C4-2B (cell line): ENCODE data around the gene NUP93.

Experiments
- H3K27ac ChIP-seq: fragments of 450-650 bp; 2 replicates; pipeline ENCODE4 v1.5.1; 2017
- ZFX ChIP-seq: fragments of 450-650 bp; IDR thresholded peaks from 2 replicates; pipeline ENCODE4 v1.6.1; 2017
- TF ChIP-seq, protein P1 (sequence below): fragments of 450-650 bp; conservative IDR thresholded peaks from 2 replicates; pipeline ENCODE4 v1.5.1; 2017; ENCODE audit warnings: mild to moderate bottlenecking

Gene NUP93

DNA sequence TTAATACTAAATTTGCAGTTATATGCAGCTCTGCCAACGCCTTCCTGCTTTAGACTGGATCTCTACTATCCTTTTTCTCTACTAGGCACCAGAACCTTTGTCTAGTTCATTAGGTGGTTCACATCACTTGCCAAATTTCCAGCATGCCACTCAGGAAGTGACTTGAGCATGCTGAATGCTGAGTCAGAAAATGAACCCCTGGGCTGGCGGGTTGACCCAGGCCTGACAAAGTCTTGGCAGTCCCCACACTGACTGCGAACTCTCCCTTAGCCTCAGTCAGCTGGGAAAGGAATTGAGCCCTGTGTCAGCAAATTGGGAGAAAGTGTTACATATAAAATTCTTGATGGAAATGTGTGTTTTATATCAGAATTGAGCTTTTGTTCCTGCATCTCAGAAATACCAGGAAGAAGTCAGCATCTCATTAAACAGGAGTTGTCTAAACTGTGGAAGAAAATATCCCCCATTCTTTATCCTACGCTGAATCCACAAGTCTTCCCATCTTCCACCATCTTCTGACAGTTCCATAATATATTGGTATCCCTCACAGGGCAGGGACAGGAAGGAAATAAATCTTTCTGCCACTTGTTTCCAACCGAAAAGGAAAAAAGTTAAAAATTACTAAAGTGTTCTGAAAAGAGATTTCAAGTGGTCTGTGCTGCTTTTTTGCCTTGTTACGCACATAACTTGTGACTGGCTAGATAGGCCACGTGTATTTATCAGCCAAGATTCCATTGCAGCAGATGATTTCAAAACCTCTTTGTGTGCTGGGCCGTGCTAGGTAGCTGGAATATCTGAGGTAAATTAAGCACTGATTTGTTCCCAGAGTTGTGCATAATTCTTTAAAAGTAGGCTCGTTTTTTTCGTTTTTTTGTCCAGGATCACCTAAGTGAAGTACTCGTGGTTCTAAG lies 118.4 kb downstream of the NUP93 start:
- TF ChIP-seq, protein P1, sequence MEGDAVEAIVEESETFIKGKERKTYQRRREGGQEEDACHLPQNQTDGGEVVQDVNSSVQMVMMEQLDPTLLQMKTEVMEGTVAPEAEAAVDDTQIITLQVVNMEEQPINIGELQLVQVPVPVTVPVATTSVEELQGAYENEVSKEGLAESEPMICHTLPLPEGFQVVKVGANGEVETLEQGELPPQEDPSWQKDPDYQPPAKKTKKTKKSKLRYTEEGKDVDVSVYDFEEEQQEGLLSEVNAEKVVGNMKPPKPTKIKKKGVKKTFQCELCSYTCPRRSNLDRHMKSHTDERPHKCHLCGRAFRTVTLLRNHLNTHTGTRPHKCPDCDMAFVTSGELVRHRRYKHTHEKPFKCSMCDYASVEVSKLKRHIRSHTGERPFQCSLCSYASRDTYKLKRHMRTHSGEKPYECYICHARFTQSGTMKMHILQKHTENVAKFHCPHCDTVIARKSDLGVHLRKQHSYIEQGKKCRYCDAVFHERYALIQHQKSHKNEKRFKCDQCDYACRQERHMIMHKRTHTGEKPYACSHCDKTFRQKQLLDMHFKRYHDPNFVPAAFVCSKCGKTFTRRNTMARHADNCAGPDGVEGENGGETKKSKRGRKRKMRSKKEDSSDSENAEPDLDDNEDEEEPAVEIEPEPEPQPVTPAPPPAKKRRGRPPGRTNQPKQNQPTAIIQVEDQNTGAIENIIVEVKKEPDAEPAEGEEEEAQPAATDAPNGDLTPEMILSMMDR = no peak
- TF ChIP-seq ZFX = no peak
- no peak overlapping the region for H3K27ac ChIP-seq

DNA sequence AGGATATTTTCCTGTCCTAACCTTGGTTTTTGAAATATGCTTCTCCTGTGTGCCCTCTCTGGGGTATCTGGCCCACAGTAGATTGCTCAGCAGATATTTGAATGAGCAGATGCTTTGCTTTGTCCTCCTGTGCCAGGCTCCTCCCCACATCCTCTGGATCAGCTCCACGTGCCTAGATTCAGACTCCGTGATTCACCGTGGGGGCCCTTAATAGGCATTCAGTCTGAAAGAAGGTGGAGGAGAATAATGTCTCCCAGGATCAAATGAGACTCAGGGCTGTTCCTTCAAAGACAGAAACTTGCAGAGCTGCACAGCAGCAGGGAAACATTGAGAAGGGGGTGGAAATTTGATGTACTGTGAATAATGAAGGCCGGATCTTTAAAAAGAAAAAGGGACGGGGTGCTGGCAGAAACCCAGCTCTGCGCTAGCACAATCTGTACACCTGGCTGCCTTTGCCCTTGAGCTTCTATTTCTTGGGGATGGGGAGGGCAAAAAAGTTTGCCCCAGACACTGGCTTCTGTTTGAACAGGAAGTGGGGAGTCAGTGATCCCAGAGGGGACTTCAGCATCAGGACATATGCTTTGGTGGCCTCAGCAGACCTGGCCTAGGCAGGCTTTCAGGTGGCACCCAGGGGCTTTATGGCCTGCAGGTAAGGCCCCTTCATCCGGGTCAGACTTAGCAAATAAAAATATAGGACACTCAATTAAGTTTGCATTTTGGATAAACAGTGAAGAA lies 119.2 kb downstream of the NUP93 start:
- no peak overlapping the region for H3K27ac ChIP-seq
- TF ChIP-seq, protein P1 = no peak

DNA sequence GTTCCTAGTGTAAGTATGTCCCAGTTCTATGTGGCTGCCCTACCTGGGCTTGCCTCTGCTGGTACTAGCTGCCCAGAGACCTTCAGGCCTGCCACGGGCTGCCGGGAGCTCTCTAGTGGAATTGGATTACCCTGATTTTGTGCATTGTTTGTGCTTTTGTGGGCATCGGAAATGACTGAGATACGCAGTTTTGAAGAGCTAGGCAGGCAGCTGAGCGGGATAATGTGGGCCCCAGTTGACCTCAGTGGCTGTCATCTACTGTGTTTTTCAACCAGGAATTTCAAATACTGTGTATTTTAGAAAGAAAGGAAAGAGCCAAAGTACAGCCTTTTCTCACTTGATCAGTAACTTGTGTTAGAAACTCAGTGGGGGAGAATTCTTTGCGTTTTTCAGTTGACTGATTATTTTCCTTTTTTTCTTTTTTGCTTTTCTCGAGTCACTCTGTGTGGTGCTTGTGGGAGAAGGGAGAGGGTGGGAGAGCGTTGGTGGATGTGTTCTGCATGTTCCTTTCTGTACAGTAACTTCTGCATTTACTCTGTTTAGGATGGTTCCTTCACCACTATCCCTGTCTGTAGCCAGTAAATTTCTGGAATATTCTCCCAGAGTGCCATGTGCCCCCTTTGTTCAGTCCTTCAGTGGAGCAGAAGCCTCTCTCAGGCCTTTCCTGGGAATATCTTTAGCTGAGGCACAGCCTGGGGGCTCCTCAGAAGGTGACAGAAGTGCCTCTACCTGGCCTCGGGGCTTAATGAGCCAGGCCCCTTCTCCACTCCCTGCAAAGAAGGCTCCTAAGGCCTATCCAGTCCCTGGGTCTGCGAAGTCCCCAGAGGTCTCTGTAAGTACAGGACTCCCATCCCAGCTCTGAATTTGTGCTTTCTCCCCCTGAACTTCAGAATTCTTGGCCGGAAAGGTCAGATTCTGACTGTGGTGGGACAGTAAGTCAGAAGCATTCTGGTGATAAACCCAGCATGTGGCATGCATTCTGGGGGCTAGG lies 120.1 kb downstream of the NUP93 start:
- no peak overlapping the region for H3K27ac ChIP-seq
- TF ChIP-seq, protein P1 = no peak
- TF ChIP-seq ZFX = no peak

DNA sequence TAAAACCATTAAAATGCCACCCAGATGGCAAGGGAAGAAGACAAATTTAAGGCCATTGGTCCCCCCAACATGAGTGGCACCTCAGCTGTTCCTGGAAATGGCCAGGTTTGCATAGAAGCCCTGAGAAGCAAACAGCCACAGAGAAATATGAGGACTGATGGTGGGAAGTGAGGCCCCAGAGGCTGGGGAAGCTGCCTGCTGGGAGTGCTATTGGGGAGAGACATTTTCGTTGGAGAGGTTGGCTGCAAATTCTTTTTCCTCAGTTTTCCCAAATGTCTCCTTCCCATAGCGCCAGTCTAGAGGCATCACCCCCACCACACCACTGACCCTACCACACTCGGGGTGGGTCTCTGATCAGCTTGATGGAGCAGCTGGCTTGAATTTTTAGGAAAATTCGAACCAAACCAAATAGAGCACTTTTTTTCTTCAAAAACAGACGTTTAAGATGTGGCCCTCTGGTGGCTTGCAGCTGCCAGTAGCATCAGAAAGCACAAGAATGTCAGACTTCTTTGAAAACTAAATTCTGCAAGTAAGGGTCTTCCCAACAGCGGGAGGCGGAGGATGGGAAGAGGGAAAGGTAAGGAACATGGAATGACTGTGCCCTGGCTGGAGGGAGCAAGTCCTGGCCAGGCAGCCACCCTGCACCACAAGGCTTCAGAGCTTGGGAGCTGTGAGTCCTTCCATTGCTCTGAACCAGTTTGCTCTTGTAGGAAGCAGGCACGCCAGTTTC lies 121.9 kb downstream of the NUP93 start:
- no peak overlapping the region for H3K27ac ChIP-seq
- TF ChIP-seq, protein P1 = no peak; the same call in 1 of the 2 replicates
- TF ChIP-seq ZFX = no peak

DNA sequence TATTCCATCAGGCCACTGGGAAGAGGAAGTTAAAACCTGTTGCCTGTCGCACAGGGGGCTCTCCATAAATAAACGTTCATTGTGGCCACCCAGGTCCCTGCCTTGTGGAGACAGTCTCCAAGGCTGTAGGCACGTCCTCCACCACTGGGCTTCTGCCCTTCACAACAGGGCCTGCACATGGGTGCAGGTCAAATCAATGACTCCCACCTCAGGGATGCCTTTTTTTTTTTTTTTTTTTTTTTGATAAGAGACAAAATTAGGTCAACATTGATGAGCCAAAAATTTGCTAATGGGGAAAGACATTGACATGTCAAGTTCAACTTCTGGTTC lies 122.4 kb downstream of the NUP93 start:
- H3K27ac ChIP-seq = no peak overlapping the region
- TF ChIP-seq, protein P1 = no peak

DNA sequence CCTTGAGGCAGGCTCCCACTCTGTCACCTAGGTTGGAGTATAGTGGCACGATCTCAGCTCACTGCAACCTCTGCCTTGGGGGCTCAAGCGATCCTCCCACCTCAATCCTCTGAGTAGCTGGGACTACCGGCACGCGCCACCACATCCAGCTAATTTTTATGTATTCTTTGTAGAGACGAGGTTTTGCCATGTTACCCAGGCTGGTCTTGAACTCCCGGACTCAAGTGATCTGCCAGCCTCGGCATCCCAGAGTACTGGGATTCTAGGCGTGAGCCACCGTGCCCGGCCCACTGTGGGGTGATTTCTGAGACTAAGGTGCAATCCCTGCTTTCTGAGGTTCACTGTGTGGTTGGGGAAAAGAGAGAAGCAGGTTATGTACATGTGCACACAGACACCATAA lies 123.0 kb downstream of the NUP93 start:
- TF ChIP-seq, protein P1 = no peak
- TF ChIP-seq ZFX = no peak
- H3K27ac ChIP-seq = no peak overlapping the region
